Neural cell (in vitro differentiated cells): ENCODE data around the gene PSPN. TPM values are rescaled to one million over a fixed set of nuclear protein-coding genes. Genes with fewer than 3 reads are reported as not detected.

Experiments
- H2AFZ ChIP-seq: fragments of 200-600, 300-800 bp; sonication (generic), shearing (Covaris generic); 2 replicates; pipeline ENCODE4 v1.6.0; 2014; ENCODE audit warnings: low read depth, mild to moderate bottlenecking, antibody characterized with exemption, low read length, moderate library complexity
- H3F3A ChIP-seq: fragments of 200-600 bp; shearing (Covaris generic); 2 replicates; pipeline ENCODE4 v1.6.1; 2016; ENCODE audit warnings: mild to moderate bottlenecking, moderate library complexity, mixed read lengths, antibody characterized with exemption, low read length; ENCODE audit not compliant: insufficient read depth, poor library complexity, severe bottlenecking
- H3K27ac ChIP-seq: fragments of 200-600, 300-800 bp; sonication (generic), shearing (Covaris generic); 2 replicates; pipeline ENCODE4 v1.5.1; 2014; ENCODE audit warnings: mild to moderate bottlenecking, low read length, moderate library complexity
- H3K27me3 ChIP-seq: fragments of 300-800, 200-600 bp; sonication (generic), shearing (Covaris generic); 2 replicates; pipeline ENCODE4 v1.6.0; 2014; ENCODE audit warnings: mild to moderate bottlenecking, low read depth, low read length, moderate library complexity; ENCODE audit not compliant: insufficient read depth
- H3K36me3 ChIP-seq: fragments of 300-800, 200-600 bp; sonication (generic), shearing (Covaris generic); 2 replicates; pipeline ENCODE4 v1.5.1; 2014; ENCODE audit warnings: mild to moderate bottlenecking, antibody characterized with exemption, low read length, moderate library complexity; ENCODE audit not compliant: insufficient read depth
- H3K4me2 ChIP-seq: fragments of 300-800, 200-600 bp; sonication (generic), shearing (Covaris generic); 2 replicates; pipeline ENCODE4 v1.6.0; 2014; ENCODE audit warnings: mild to moderate bottlenecking, low read length
- H3K4me3 ChIP-seq: fragments of 300-800, 200-600 bp; sonication (generic), shearing (Covaris generic); 2 replicates; pipeline ENCODE4 v1.5.1; 2014; ENCODE audit warnings: mild to moderate bottlenecking, low read length, moderate library complexity
- H3K79me2 ChIP-seq: fragments of 200-600 bp; shearing (Covaris generic); replicated peaks from 2 replicates; pipeline ENCODE4 v1.6.0; 2014; ENCODE audit warnings: mild to moderate bottlenecking, low read length, moderate library complexity; ENCODE audit not compliant: insufficient read depth
- H3K9ac ChIP-seq: fragments of 300-800, 200-600 bp; sonication (generic), shearing (Covaris generic); 2 replicates; pipeline ENCODE4 v1.6.1; 2016; ENCODE audit warnings: mild to moderate bottlenecking, low read length, mixed read lengths
- H3K9me2 ChIP-seq: fragments of 200-600 bp; shearing (Covaris generic); 2 replicates; pipeline ENCODE4 v1.6.1; 2016; ENCODE audit warnings: mild to moderate bottlenecking, low read length, mixed read lengths; ENCODE audit not compliant: insufficient read depth
- H3K9me3 ChIP-seq: fragments of 200-600, 300-800 bp; sonication (generic), shearing (Covaris generic); 2 replicates; pipeline ENCODE4 v1.6.1; 2016; ENCODE audit warnings: mild to moderate bottlenecking, mixed run types, low read length, moderate library complexity, mixed read lengths
- H4K20me1 ChIP-seq: fragments of 200-600 bp; shearing (Covaris generic); 2 replicates; pipeline ENCODE4 v1.6.1; 2016; ENCODE audit warnings: mild to moderate bottlenecking, mixed run types; ENCODE audit not compliant: insufficient read depth
- CTCF ChIP-seq: fragments of 450-650 bp; IDR thresholded peaks from 2 replicates; pipeline ENCODE4 v1.5.1; 2014; ENCODE audit warnings: antibody characterized with exemption, mild to moderate bottlenecking, moderate library complexity; ENCODE audit not compliant: poor library complexity, severe bottlenecking
- EP300 ChIP-seq: fragments of 450-650 bp; conservative IDR thresholded peaks from 2 replicates; pipeline ENCODE4 v1.6.1; 2014; ENCODE audit warnings: antibody characterized with exemption, mild to moderate bottlenecking, moderate library complexity; ENCODE audit not compliant: poor library complexity, severe bottlenecking
- EZH2 ChIP-seq: fragments of 200-600, 300-800 bp; shearing (Covaris generic), sonication (generic); IDR thresholded peaks from 2 replicates; pipeline ENCODE4 v1.6.1; 2014; ENCODE audit warnings: antibody characterized with exemption, low read length, borderline replicate concordance, mild to moderate bottlenecking; ENCODE audit not compliant: insufficient read depth, poor library complexity, severe bottlenecking
- MXI1 ChIP-seq: fragments of 450-650 bp; conservative IDR thresholded peaks from 2 replicates; pipeline ENCODE4 v1.6.1; 2014; ENCODE audit warnings: antibody characterized with exemption, mild to moderate bottlenecking; ENCODE audit not compliant: poor library complexity, severe bottlenecking
- POLR2AphosphoS5 ChIP-seq: IDR thresholded peaks from 2 replicates; pipeline ENCODE4 v1.6.1; 2012
- RAD21 ChIP-seq: fragments of 450-650 bp; conservative IDR thresholded peaks from 2 replicates; pipeline ENCODE4 v1.6.1; 2014; ENCODE audit warnings: antibody characterized with exemption, mild to moderate bottlenecking, moderate library complexity
- REST ChIP-seq: IDR thresholded peaks from 2 replicates; pipeline ENCODE4 v1.6.1; 2012; ENCODE audit warnings: borderline replicate concordance
- SMC3 ChIP-seq: fragments of 450-650 bp; conservative IDR thresholded peaks from 2 replicates; pipeline ENCODE4 v1.6.1; 2014; ENCODE audit warnings: antibody characterized with exemption, mild to moderate bottlenecking, moderate library complexity; ENCODE audit not compliant: poor library complexity
- TAF1 ChIP-seq: IDR thresholded peaks from 2 replicates; pipeline ENCODE4 v1.6.1; 2012; ENCODE audit warnings: low read depth
- polyA plus RNA-seq: library from polyadenylated mRNA; depleted of rRNA; stranded (reverse); fragments of >200 nt; gene quantifications from 2 replicates; pipeline ENCODE4 v1.2.3, GENCODE V29; 2014

PSPN gene
- polyA plus RNA-seq, 1 donor from 2014 or later = 1.5 TPM

- H3K9me3 ChIP-seq = peaks cover 7% of the 10 kb centered on the region
- H2AFZ ChIP-seq = no peak overlapping the region
- no peak overlapping the region for H3K27ac ChIP-seq
- no peak overlapping the region for H3K4me3 ChIP-seq
- H4K20me1 ChIP-seq = no peaks in the 10 kb centered on the region
- no peaks in the 10 kb centered on the region for H3K27me3 ChIP-seq
- no peak overlapping the region for H3K4me2 ChIP-seq
- no peaks in the 10 kb centered on the region for H3F3A ChIP-seq
- H3K9me2 ChIP-seq = no peaks in the 10 kb centered on the region
- TF ChIP-seq REST = no peak
- no peak for TF ChIP-seq EP300
- no peak for TF ChIP-seq TAF1
- no peak for TF ChIP-seq RAD21
- TF ChIP-seq SMC3 = no peak
- TF ChIP-seq POLR2AphosphoS5 = no peak
- no peak for TF ChIP-seq CTCF
- no peak for TF ChIP-seq EZH2
- no peak for TF ChIP-seq MXI1
- no peak overlapping the region for H3K9ac ChIP-seq
- peaks cover 11% of the 10 kb centered on the region for H3K36me3 ChIP-seq
- H3K79me2 ChIP-seq = no peaks in the 10 kb centered on the region
These were observed 5.5 kb upstream of the PSPN start for GRCh38 chr19:6381030-6381750.

- H3K36me3 ChIP-seq = peaks cover 11% of the 10 kb centered on the region
- no peak overlapping the region for H2AFZ ChIP-seq
- H3K27me3 ChIP-seq = no peaks in the 10 kb centered on the region
- peaks cover 7% of the 10 kb centered on the region for H3K9me3 ChIP-seq
- H3K27ac ChIP-seq = no peak overlapping the region
- H3F3A ChIP-seq = no peaks in the 10 kb centered on the region
- H3K9ac ChIP-seq = no peak overlapping the region
- no peaks in the 10 kb centered on the region for H3K79me2 ChIP-seq
- H3K9me2 ChIP-seq = no peaks in the 10 kb centered on the region
- H4K20me1 ChIP-seq = no peaks in the 10 kb centered on the region
- H3K4me2 ChIP-seq = no peak overlapping the region
- no peak for TF ChIP-seq CTCF
- TF ChIP-seq SMC3 = no peak
- TF ChIP-seq EZH2 = no peak
- TF ChIP-seq RAD21 = no peak
- TF ChIP-seq EP300 = no peak
- TF ChIP-seq MXI1 = no peak
- H3K4me3 ChIP-seq = no peak overlapping the region
These were observed 4.0 kb upstream of the PSPN start for GRCh38 chr19:6379744-6380143.
